Immature natural killer cell (primary cell): ENCODE measurements around the gene DNAAF8. TPM values are rescaled to one million over a fixed set of nuclear protein-coding genes. Genes with fewer than 3 reads are reported as not detected.

Source experiments
- DNase-seq, 3 donors: peaks; one replicate each; pipeline ENCODE4 v3.0.0; 2022; ENCODE audit warnings: mixed read lengths in 1 of 3
- H3K27ac Mint-ChIP-seq, 6 donors: one replicate each; pipeline ENCODE4 v1.8.0; 2020; ENCODE audit warnings: mixed read lengths in 6 of 6, mild to moderate bottlenecking in 5 of 6, inconsistent platforms in 4 of 6, moderate library complexity in 3 of 6
- H3K27me3 Mint-ChIP-seq, 3 donors: one replicate each; pipeline ENCODE4 v1.8.0; 2020 to 2021; ENCODE audit warnings: low read depth in 3 of 3, mild to moderate bottlenecking in 3 of 3, mixed read lengths in 3 of 3, moderate library complexity in 3 of 3, inconsistent platforms in 1 of 3
- H3K36me3 Mint-ChIP-seq, 3 donors: one replicate each; pipeline ENCODE4 v1.8.0; 2020; ENCODE audit warnings: mixed read lengths in 3 of 3, inconsistent platforms in 2 of 3, mild to moderate bottlenecking in 2 of 3
- H3K4me1 Mint-ChIP-seq, 2 donors: one replicate each; pipeline ENCODE4 v1.8.0; 2020; ENCODE audit warnings: inconsistent platforms in 2 of 2, mild to moderate bottlenecking in 2 of 2, mixed read lengths in 2 of 2, moderate library complexity in 1 of 2
- H3K4me3 Mint-ChIP-seq, 5 donors: one replicate each; pipeline ENCODE4 v1.8.0; 2020; ENCODE audit warnings: mild to moderate bottlenecking in 5 of 5, mixed read lengths in 5 of 5, inconsistent platforms in 3 of 5, moderate library complexity in 3 of 5
- H3K9me3 Mint-ChIP-seq, 6 donors: one replicate each; pipeline ENCODE4 v1.8.0; 2020; ENCODE audit warnings: mild to moderate bottlenecking in 6 of 6, mixed read lengths in 6 of 6, inconsistent platforms in 4 of 6, moderate library complexity in 3 of 6
- polyA plus RNA-seq, 3 donors: library from polyadenylated mRNA; unstranded; fragments of 300-500 nt; fragmentation: Illumina TruSeq; gene quantifications; one replicate each; pipeline ENCODE4 v1.2.3, GENCODE V29; 2021

DNAAF8 gene
- polyA plus RNA-seq, 3 donors from 2014 or later, result 0.15 to 0.22 TPM; not detected in 1

DNA sequence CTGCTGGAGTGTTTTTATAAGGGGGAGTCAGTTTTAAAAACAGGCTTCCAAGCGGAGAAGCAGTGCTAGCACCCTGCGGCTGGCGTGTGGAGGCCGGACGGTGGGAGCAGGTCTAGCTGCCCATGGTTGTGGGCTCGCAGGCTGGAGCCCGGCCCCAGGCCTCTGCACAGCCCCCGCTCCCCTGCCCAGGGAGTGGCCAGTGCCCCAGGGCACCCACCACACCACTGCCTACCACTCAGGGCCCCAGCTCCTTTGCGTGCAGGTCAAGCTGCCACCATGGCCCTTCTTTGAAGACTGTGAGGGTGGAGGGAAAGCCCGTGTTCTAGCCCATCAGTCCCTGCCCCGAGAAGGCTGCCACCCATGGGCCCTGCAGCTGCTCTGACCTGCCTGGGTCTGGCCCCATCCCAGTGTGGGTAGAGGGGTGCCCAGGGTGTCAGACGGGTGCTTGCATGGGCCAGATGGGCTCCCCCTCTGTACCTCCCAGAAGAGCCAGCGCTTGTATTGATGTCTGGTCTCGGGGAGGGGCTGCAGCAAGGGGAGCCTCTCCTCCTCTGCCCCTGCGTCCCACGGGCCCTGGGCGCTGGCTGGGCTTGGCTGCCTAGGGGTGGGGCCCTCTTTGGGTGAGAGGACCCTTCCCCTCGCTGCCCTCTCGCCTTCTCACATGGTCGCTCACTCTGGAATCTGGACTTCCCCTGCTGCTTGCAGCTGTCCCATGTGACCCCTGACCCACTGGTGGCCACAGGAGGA lies 42.5 kb upstream of the DNAAF8 start:
- Mint-ChIP-seq H3K9me3 (no peaks in the 10 kb centered on the region), H3K27me3 (peaks cover 1 to 15% (median 5%) of the 10 kb centered on the region in 3 donors), H3K4me1 (peaks cover 9 to 15% of the 10 kb centered on the region in 2 donors), H3K27ac (peak overlapping the region in 2 of 6 donors; percentile 51 to 60), H3K36me3 (no peaks in the 10 kb centered on the region), H3K4me3 (peak overlapping the region in 4 of 5 donors; percentile 27 to 69 (median 54))
- no peak for DNase-seq

DNA sequence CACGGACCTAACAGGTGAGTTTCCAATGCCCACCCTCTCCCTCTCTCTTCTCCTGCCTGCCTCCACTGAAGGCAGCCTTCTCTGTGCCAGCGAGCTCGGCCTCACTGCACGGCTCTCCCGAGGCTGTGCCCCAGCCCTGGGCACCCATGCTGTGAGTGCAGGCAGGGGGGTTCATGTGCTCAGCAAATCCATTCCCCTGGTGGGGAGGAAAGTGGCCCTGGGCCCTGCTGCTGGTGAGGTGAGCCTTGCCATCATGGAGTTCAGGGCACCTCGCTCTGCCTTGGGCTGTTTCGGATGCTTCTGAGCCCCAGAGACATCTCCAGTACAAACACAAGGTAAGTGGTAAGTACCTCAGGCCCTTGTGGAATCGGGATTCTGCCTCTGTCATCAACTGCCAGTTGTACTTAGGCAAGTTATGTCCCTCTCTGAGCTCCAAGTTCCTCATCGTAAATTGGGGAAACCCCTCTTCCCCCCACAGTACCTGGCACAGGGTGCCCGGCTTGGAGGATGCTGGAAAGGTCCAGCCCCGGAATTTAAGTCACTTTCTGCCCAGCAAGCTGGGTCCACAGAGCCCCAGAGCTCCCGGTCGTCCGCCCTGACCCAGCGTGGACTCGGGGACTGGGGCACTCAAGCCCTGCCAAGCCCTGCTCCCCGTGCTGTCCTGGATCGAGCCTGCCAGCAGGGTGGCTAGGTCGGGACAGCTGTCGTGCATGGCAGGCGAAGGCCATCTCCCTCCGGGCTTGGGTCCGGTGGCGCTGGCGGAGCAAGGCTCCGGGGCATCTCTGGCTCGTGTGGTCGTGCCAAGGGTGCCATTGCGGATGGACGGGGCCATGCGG lies 41.7 kb upstream of the DNAAF8 start:
- Mint-ChIP-seq H3K4me3 (peak overlapping the region; percentile 84 to 88 (median 85)), H3K27me3 (peaks cover 1 to 13% (median 5%) of the 10 kb centered on the region in 3 donors), H3K9me3 (no peaks in the 10 kb centered on the region), H3K4me1 (peaks cover 9 to 15% of the 10 kb centered on the region in 2 donors), H3K36me3 (no peaks in the 10 kb centered on the region), H3K27ac (peak overlapping the region; percentile 76 to 88 (median 83))
- no peak for DNase-seq

DNA sequence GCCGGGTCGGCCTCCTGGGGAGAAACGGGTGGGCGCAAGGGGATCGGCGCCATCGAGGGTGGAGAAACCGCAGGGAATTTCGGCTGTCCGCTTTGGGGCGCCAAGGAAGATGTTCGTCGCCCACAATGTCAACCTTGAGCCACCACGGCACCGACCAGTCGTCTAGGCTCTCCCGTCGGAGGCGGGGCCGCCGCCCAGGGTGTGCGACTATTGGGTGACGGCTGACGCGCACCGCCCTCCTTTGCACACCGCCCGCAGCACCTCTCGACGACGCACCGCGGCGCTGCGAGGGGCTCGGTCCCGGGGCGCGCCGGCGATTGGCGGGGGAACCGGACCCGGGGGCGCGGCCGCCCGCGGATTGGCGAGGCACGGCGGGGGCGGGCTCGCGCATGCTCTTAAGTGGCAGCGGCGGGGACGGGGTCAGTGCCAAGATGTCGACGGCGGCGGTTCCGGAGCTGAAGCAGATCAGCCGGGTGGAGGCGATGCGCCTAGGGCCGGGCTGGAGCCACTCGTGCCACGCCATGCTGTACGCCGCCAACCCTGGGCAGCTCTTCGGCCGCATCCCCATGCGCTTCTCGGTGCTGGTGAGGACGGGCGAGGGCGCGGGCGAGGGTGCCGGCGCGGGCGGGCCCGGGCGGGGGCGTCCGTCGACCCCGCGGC lies 40.9 kb upstream of the DNAAF8 start, which contains the start of gene NUDT16L1:
TSS of gene NUDT16L1 (plus strand) at position 267 of the 660 bp plus-strand sequence. CDS start at position 432, 165 bp downstream.
- Mint-ChIP-seq H3K4me3 (peak within 1 kb of the TSS; percentile 84 to 88 (median 85)), H3K27ac (peak within 1 kb of the TSS; percentile 77 to 88 (median 83)), H3K36me3 (no peaks in the 10 kb centered on the region), H3K9me3 (no peaks in the 10 kb centered on the region), H3K27me3 (peaks cover 1 to 11% (median 3%) of the 10 kb centered on the region in 3 donors), H3K4me1 (peaks cover 9 to 15% of the 10 kb centered on the region in 2 donors)
- DNase-seq, result peak; percentile 98

DNA sequence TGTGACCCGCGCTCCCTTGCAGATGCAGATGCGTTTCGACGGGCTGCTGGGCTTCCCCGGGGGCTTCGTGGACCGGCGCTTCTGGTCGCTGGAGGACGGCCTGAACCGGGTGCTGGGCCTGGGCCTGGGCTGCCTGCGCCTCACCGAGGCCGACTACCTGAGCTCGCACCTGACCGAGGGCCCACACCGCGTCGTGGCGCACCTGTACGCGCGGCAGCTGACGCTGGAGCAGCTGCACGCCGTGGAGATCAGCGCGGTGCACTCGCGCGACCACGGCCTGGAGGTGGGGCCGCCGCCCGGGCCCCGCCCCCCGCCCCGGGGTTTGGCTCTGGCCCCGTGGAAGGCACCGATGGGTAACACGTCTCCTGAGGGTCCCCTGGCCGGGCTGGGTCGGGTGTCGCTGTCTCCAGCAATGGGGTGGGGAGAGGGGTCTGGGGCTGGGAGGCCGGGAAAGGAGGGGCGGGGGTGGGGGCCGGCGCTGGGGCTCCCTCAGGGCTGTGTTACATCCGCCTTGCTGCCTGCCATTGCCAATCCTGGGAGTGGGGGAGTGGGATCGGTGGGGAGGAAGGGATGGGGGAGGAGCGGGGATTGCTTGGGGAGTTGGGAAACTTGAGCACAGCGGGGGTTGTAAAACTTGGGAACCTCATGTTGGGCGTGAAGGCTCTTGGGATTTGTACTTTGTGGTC lies 40.2 kb upstream of the DNAAF8 start:
- Mint-ChIP-seq H3K27me3 (peaks cover 0 to 9% (median 3%) of the 10 kb centered on the region in 3 donors), H3K9me3 (no peaks in the 10 kb centered on the region), H3K4me3 (peak overlapping the region; percentile 54 to 87 (median 73)), H3K4me1 (peaks cover 9 to 15% of the 10 kb centered on the region in 2 donors), H3K27ac (peak overlapping the region in 4 of 6 donors; percentile 69 to 85 (median 78)), H3K36me3 (no peaks in the 10 kb centered on the region)
- DNase-seq, result peak in 1 of 3 donors; percentile 41

DNA sequence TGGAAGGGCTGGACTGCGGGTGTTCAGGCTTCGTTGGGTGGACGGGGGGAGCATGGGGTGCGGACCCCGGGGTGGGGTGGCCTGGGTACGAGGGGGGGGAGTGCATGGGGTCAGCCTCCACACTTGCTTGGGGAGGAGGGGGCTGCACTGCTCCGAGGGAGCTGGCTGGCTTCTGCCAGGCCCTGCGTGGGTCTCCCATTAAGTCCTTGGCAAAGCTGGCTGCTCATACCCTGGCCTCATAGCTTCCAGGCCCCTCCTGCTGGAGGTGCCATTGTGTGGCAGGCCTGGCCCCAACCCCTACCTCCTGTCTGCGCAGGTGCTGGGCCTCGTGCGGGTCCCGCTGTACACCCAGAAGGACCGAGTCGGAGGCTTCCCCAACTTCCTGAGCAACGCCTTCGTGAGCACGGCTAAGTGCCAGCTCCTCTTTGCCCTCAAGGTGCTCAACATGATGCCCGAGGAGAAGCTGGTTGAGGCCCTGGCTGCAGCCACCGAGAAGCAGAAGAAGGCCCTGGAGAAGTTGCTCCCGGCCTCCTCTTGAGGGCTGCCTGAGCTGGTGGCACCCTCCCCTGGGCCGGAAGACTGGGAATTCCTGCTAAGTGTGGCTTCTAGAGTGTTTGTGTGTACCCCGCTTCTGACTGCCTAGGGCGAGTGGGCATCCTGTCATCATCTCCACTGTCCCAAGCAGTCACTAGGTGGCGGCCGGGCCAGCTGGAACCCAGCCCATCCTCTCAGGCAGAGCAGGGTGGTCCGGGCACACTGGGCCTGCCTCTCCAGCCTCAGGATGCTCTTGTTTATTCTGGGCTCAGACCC lies 39.5 kb upstream of the DNAAF8 start:
- peaks cover 0 to 9% (median 7%) of the 10 kb centered on the region in 3 donors for H3K27me3 Mint-ChIP-seq
- H3K9me3 Mint-ChIP-seq, result no peaks in the 10 kb centered on the region
- peak overlapping the region; percentile 65 to 85 (median 78) for H3K27ac Mint-ChIP-seq
- no peak for DNase-seq
- peaks cover 4 to 6% (median 6%) of the 10 kb centered on the region in 3 donors for H3K36me3 Mint-ChIP-seq
- peak overlapping the region; percentile 54 to 87 (median 73) for H3K4me3 Mint-ChIP-seq
- peaks cover 9 to 15% of the 10 kb centered on the region in 2 donors for H3K4me1 Mint-ChIP-seq

DNA sequence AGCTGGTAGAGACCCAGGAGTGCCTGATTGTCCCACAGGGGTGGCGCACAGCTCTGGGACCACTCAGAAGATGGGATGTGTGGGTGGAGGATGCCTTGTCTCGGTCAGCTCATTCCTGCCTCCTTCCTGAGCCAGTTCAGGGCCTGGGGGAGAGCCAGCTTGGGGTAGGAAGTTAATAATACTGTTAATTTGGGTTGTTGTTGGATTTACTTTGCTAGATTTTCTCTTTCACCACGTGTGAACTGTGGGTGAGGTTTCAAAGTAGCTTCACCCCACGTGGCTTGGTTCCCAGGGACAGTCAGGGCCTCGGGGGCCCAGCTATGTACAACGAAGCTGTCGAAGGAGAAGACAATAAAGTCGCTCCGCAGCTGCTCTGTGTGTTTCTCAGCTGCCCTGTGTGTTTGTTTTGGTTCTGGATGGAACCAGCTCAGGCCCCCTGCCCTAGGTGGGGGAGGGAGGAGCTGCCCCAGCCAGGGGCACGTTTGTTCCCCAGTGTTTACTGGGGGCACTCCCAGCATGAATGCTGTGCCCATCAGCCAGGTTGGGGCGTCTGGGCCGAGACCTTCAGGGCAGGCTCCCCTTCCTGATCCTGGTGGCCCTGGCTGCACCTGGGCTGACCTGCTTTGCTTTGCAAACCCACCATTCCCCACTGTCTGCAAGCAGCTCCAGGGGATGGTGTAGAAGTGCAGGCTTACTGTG lies 38.7 kb upstream of the DNAAF8 start:
- H3K4me3 Mint-ChIP-seq, result peak overlapping the region; percentile 54 to 87 (median 73)
- H3K9me3 Mint-ChIP-seq, result no peaks in the 10 kb centered on the region
- peak in 1 of 3 donors; percentile 46 for DNase-seq
- peaks cover 9 to 15% of the 10 kb centered on the region in 2 donors for H3K4me1 Mint-ChIP-seq
- peaks cover 0 to 7% (median 7%) of the 10 kb centered on the region in 3 donors for H3K27me3 Mint-ChIP-seq
- H3K27ac Mint-ChIP-seq, result peak overlapping the region; percentile 65 to 85 (median 77)
- H3K36me3 Mint-ChIP-seq, result peaks cover 5 to 7% (median 6%) of the 10 kb centered on the region in 3 donors

DNA sequence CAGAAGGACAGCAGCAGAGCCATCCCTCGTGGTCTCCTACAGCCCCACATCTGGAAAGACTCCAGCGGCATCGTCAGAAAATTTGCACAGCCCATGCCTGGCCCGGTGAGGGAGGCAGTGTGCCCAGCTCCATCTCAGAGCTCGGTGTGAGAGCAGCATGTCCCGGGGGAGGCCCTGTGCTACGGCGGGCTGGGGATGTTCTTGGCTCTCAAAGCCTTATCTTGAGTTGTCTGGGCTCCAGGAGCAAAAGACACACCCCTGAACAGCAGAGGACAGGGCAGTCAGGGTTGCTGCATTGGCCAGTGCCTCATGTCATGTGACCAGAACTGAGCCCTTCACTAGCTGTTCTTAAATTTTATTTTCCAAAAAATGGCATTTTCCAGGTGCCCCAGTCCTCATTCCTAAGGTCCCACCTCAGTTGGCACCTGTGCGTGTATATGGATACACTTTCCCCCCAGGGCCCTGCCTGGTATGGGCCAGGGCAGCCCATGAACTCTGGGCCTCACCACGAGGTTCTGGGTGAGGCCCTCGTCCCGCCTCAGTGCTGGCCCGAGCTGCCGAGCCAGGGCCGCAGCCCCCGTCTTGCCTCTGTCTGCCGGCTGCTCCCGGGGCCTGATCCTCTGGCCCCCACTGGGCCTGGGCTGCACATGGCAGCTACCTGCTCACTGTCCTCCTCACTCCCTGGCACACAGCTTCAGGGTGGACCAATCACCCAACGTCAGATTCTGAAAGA lies 38.0 kb upstream of the DNAAF8 start:
- Mint-ChIP-seq H3K4me3 (peak overlapping the region in 2 of 5 donors; percentile 4 to 14), H3K27ac (peak overlapping the region in 2 of 6 donors; percentile 34 to 76), H3K27me3 (peaks cover 0 to 7% (median 7%) of the 10 kb centered on the region in 3 donors), H3K36me3 (peaks cover 5 to 7% (median 6%) of the 10 kb centered on the region in 3 donors), H3K4me1 (peaks cover 9 to 15% of the 10 kb centered on the region in 2 donors), H3K9me3 (no peaks in the 10 kb centered on the region)
- no peak for DNase-seq

DNA sequence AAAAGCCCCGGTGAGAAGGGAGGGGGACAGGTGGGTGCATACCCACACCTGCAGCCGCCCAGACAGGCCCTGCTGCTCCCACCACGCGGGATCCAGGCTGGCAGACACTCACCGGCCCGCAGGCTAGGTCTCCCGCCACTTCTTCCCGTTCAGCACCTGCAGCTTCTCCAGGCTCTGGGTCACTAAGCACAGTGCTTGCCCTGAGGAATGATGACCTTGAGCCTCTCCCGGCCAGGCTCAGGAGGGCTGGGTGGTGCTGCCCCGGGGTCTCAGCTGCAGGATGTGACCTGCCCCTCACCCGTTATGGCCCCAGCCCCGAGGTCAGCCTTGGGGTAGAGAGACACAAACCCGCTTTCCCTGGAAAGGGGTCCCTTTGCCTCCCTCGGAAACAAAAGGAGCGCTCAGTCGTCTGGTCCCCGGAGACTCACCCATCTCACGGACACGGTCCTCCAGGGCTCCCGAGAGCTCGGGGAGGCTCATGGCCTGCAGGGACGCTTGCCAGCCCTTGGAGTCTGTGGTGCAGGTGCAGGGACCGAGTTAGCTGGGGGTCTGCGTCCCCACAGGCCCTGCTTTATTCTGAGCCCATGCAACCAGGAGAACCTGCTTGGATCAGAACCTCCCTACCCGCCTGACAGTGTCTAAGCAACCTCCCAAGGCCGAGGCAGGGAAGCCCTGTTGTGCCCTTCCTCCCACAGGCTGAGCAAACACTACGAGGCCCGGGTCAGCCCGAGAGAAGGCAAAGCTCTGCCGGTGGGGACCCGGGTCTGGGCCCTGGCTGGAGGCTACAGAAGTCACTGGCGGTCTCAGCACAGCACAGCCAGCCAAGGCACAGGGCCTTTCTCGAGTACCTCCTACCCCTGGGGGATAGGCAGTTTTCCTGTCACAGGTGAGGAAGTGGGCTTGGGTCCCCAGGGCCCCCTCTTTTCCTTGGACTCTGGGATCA lies 37.2 kb upstream of the DNAAF8 start:
- Mint-ChIP-seq H3K4me3 (no peak overlapping the region), H3K36me3 (peaks cover 5 to 9% (median 6%) of the 10 kb centered on the region in 3 donors), H3K27me3 (peaks cover 0 to 9% (median 7%) of the 10 kb centered on the region in 3 donors), H3K4me1 (peaks cover 9 to 15% of the 10 kb centered on the region in 2 donors), H3K9me3 (no peaks in the 10 kb centered on the region), H3K27ac (peak overlapping the region in 1 of 6 donors; percentile 7)
- DNase-seq, result no peak

DNA sequence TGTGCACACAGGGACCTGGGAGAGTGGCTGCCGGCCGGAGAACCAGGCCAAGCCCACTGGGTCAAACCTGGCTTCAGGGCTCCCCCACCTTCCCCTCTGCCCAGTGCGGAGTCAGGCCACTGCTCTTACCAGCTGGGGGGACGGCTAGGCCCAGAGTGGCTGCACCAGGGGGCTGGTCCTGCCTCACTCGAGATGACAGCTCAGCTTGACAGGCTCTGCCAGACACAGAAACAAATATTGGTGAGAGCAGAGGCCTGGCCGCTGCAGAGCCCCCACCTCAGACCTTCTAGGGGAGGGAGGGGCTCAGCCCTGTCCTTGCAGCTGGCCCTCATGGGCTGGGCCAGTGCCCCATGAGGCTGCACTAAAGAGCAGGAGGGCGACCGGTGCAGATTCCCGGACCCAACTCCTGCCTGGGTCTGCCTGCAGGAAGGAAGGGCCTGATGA lies 36.5 kb upstream of the DNAAF8 start:
- H3K36me3 Mint-ChIP-seq, result peaks cover 5 to 12% (median 6%) of the 10 kb centered on the region in 3 donors
- H3K27ac Mint-ChIP-seq, result no peak overlapping the region
- H3K27me3 Mint-ChIP-seq, result peaks cover 0 to 11% (median 7%) of the 10 kb centered on the region in 3 donors
- H3K9me3 Mint-ChIP-seq, result no peaks in the 10 kb centered on the region
- no peak for DNase-seq
- H3K4me3 Mint-ChIP-seq, result no peak overlapping the region
- peaks cover 9 to 17% of the 10 kb centered on the region in 2 donors for H3K4me1 Mint-ChIP-seq

DNA sequence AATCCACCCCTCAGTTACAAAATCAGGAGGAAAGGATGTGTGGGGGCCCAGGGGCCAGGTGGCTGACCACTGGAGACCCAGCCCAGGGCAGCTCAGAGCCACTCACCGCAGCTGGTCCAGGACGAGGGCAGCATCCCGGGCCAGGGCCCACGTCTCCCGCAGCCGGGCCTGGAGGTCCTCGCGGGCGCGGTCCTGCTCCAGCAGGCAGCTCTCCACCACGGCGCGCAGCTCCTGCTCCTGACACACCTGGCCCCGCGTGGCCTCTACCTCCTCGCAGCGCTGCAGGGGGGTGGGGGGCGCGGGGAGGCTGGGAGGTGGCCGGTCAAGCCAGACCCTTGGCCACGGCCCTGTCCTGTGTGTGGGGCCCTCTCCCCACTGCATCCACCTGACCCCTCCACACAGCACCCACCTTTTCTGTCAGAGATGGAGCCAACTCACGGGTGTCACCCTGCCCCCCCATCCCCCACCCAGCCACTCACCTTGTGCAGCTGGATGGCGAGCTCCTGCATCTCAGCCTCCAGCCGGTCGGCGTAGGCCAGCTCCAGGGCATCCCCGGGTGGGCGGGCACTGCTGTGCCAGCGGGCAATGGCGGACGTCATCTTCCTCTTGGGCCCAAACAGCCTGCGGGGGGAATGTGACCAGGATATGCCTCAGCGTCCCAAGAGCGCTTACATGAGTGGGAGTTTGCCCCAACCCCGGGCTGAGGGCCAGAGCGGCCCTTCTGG lies 35.9 kb upstream of the DNAAF8 start:
- H3K4me3 Mint-ChIP-seq, result no peak overlapping the region
- no peak for DNase-seq
- H3K27ac Mint-ChIP-seq, result no peak overlapping the region
- H3K27me3 Mint-ChIP-seq, result peaks cover 0 to 7% (median 7%) of the 10 kb centered on the region in 3 donors
- H3K9me3 Mint-ChIP-seq, result no peaks in the 10 kb centered on the region
- peaks cover 9 to 14% of the 10 kb centered on the region in 2 donors for H3K4me1 Mint-ChIP-seq
- peaks cover 5 to 12% (median 6%) of the 10 kb centered on the region in 3 donors for H3K36me3 Mint-ChIP-seq
